ENCODE measurements around the gene HIVEP3.
"Not testable (repeated sequence)": the region's sequence is repeated elsewhere in the genome, so short reads cannot be mapped to it uniquely, and the experiment has no call there.

The HIVEP3 gene

DNA sequence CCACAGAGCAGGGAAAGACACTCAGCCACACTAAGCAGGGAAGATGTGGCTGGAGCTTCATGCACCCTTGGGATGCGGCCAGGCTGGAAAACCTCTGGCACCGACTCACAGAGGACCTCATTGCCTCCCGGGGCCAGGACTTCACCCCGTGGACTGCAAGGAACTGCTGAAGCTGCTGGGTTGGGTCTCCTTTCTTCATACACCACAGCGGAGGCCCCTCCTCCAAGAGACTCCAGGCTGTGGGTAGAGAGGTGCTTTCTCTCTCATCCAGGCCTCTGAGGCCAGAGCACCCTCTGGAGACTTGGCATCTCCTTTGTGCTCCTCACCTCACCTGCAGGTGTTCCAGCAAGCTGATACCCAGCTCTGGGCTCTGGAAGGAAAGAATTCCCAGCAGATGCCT, 358.2 kb downstream of the HIVEP3 start:
- TF ChIP-seq, protein P1, sequence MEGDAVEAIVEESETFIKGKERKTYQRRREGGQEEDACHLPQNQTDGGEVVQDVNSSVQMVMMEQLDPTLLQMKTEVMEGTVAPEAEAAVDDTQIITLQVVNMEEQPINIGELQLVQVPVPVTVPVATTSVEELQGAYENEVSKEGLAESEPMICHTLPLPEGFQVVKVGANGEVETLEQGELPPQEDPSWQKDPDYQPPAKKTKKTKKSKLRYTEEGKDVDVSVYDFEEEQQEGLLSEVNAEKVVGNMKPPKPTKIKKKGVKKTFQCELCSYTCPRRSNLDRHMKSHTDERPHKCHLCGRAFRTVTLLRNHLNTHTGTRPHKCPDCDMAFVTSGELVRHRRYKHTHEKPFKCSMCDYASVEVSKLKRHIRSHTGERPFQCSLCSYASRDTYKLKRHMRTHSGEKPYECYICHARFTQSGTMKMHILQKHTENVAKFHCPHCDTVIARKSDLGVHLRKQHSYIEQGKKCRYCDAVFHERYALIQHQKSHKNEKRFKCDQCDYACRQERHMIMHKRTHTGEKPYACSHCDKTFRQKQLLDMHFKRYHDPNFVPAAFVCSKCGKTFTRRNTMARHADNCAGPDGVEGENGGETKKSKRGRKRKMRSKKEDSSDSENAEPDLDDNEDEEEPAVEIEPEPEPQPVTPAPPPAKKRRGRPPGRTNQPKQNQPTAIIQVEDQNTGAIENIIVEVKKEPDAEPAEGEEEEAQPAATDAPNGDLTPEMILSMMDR (IDR thresholded peaks at IDR 0.05; ENCODE audit: low read depth, low read length), result no peak
- DNase-seq (ENCODE audit: extremely low read depth, low read depth), result no peak

DNA sequence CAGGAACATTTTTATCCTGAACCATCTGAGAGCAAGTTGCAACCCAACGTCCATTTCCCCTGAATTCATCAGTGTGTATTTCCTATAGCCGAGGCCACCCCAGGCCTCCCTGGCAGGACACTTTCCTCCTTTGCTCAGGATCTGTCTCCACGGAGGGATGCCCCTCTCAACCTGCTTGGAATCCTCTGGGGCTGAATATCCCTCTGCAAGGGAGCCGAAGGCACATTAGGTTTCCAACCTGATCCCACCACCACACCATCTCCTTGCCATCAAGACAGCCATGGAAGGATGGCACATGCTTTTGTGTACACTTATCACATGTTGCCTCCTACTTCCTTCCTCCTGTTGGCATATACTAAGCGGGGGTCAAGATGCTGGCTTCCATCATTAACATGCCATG, 359.4 kb downstream of the HIVEP3 start:
- TF ChIP-seq, protein P1 (IDR thresholded peaks at IDR 0.05; ENCODE audit: low read depth, low read length), result no peak
- no peak for DNase-seq (ENCODE audit: extremely low read depth, low read depth)

DNA sequence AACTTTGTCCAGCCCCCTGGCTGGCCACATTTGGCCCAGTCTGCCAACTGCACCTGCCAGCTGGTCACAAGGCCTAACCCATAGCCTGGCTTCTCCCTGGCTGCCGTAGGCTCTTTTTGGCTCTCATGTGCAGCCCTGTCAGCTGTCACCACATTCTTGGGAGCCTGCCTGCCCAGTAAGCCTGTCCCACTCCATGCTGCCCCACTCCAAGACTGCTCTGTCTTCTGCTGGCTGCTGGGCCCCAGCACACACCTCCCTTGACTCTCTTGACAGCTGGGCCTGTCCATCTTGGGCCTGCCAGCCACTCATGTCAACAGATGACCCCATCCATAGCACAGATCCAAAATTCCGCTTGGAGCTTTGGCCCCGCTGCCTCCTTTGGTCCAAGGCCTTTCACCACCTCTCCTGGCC, 360.0 kb downstream of the HIVEP3 start:
- DNase-seq (ENCODE audit: extremely low read depth, low read depth), result no peak
- TF ChIP-seq, protein P1 (IDR thresholded peaks at IDR 0.05; ENCODE audit: low read depth, low read length), result no peak

DNA sequence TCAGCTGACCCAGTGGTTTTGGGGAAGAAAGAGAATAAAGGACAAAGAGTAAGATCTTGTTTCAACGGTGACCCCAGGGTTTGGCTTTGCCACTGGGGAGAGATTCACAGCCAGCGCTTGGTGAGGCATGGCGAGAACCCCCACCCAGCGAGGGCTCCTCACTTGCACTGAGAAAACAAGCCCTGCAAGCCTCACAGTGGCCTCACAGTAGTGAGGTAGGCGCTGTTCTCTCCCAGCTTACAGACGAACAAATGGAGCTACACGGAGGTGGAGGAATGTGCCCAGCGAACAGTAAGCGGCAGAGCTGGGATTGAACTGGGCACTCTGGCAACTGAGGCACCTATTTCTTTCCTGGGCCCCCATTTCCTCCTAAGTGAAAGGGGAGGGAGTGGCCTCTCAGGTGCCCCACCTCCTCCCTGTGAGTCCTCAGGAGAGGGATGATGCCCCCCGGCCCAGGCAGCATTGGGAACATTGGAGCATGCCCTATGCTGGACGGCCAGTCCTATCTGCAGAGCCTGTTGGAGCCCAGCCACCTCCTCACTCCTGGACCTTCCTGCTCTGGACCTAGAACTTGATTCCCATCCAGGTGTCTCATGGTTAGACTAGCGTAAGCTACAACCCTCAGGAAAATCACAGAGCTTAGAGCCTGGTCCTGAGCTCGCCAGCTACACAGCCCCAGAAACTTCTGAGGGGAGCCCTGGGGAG, 360.8 kb downstream of the HIVEP3 start:
- TF ChIP-seq, protein P1 (IDR thresholded peaks at IDR 0.05; ENCODE audit: low read depth, low read length), result no peak
- no peak for DNase-seq (ENCODE audit: extremely low read depth, low read depth)

DNA sequence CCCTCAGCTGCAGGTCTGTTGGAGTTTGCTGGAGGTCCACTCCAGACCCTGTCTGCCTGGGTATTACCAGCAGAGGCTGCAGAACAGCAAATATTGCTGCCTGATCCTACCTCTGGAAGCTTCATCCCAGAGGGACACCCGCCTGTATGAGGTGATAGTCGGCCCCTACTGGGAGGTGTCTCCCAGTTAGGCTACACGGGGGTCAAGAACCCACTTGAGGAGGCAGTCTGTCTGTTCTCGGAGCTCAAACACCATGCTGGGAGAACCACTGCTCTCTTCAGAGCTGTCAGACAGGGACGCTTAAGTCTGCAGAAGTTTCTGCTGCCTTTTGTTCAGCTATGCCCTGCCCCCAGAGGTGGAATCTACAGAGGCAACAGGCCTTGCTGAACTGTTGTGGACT, 364.0 kb downstream of the HIVEP3 start:
- DNase-seq (ENCODE audit: extremely low read depth, low read depth), result not testable (repeated sequence)

DNA sequence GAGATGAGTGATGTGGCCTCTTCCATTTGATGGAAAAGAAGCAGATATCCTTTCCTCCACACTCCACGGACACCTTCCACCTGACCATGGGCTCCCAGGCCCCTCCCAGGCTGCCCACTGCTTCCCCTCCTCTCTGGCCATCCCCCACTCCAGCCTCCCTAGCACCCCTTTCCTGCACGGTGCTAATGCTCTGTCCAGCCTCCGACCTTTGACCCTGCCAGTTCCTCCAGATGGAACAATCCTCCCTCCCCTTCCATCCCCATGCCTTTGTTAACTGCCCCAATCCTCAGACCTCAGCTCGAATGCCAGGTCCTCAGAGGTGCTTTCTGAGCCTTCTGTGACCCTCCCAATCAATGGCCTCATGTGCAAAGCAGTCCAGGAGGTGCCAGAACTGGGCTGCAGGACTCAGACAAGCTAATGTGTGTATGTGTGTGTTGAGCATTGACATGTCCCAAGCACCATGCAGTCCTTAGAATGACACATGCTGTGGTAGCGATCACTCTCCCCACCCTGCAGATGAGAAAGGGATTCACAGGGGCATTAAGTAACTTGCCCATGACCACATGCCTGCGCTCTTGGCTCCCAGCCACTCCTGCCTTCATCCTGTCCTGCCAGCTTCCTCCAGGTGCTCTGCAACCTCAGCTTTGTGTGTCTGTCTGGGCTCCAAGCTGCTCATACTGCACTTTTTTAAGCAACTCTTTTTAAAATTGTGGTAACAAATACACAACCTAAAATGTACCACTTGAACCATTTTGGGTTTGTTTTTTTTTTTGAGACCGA, 370.8 kb downstream of the HIVEP3 start:
- no peak for DNase-seq (ENCODE audit: extremely low read depth, low read depth)
- TF ChIP-seq, protein P1 (IDR thresholded peaks at IDR 0.05; ENCODE audit: low read depth, low read length), result no peak

DNA sequence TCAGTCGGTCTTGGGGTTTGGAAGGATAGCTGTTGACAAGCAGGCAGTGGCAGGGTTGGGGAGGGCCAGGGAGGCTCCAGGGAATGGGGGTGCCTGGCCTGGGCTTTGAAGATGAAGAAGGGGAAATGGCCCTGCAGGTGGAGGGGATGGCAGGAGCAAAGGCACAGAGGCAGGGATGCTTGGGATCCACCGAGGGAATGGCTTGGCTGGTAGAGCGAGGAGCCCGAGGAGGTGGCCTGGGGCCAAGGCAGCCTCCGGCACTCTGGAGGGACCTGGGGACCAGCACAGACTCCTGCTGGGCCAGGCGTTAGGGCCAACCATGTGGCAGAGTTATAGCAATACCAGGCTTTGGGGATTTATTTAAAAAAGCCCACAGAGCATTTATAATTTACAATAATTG, 371.4 kb downstream of the HIVEP3 start:
- TF ChIP-seq, protein P1 (IDR thresholded peaks at IDR 0.05; ENCODE audit: low read depth, low read length), result no peak
- DNase-seq (ENCODE audit: extremely low read depth, low read depth), result no peak

Measured in AG09319 (cell line).